ENCODE data around the gene RNPC3. TPM values are rescaled to one million over a fixed set of nuclear protein-coding genes. Genes with fewer than 3 reads are reported as not detected.

The RNPC3 gene
- total and polyA plus RNA-seq, 2 of the 8 experiments (the other 6 are each of a cell fraction or from before 2014, with no cell fraction given): 10.9 to 12.8 TPM

- peaks cover 0 to 15% (median 1%) of the 10 kb centered on the region in 4 experiments; a peak in 2 of 8 replicates for H3K36me3 ChIP-seq (ENCODE audit: control insufficient read depth in 2 of 4, insufficient read depth in 4 of 4, low read length in 3 of 4)
- H4K91ac ChIP-seq (replicated peaks; ENCODE audit: insufficient read length, low read length): no peak overlapping the region
- no peak overlapping the region for H2BK20ac ChIP-seq (ENCODE audit: low read length)
- H3K4me3 ChIP-seq (ENCODE audit: extremely low read depth in 1 of 4, insufficient read depth in 2 of 4, low read depth in 3 of 4, low read length in 4 of 4): no peak overlapping the region
- no peak overlapping the region for H3K27ac ChIP-seq (ENCODE audit: low read depth, low read length)
- no peak overlapping the region for H2BK12ac ChIP-seq (ENCODE audit: low read depth, low read length)
- peaks cover 3% of the 10 kb centered on the region; the same call in 1 of the 2 replicates for H3K23me2 ChIP-seq (ENCODE audit: low read depth, low read length)
- no peak overlapping the region for H2BK120ac ChIP-seq (replicated peaks; ENCODE audit: low read depth, low read length)
- no peak overlapping the region for H4K8ac ChIP-seq (ENCODE audit: extremely low read depth, insufficient read depth, low read length)
- no peak for DNase-seq (ENCODE audit: low read depth in 1 of 2, low spot score in 2 of 2)
- no peak overlapping the region for H2AK5ac ChIP-seq (ENCODE audit: low read depth, low read length)
- H3K23ac ChIP-seq (ENCODE audit: insufficient read length): no peak overlapping the region
- H3K4me1 ChIP-seq (replicated peaks in 1 of 4; ENCODE audit: control insufficient read depth in 3 of 4, insufficient read depth in 4 of 4, low read length in 3 of 4): peaks cover 0 to 2% (median 0%) of the 10 kb centered on the region in 4 experiments; a peak in 1 of 7 replicates
- no peak overlapping the region for H3K4me2 ChIP-seq (ENCODE audit: insufficient read depth in 1 of 2, low read depth in 2 of 2, low read length in 2 of 2)
- FAIRE-seq: no peak
- H3K79me2 ChIP-seq (ENCODE audit: control insufficient read depth in 1 of 2, insufficient read depth in 2 of 2, low read length in 2 of 2): peaks cover 0 to 70% of the 10 kb centered on the region in 2 experiments; a peak in 2 of 4 replicates
- no peaks in the 10 kb centered on the region; the same call in 1 of the 2 replicates for H3K79me1 ChIP-seq (ENCODE audit: low read depth, low read length)
- no peak overlapping the region for H3K18ac ChIP-seq (ENCODE audit: extremely low read depth, low read length)
- H3K56ac ChIP-seq (replicated peaks; ENCODE audit: insufficient read length, low read depth, low read length): no peak overlapping the region
- peaks cover 0 to 3% of the 10 kb centered on the region in 2 experiments for H4K20me1 ChIP-seq (replicated peaks in 1 of 2; ENCODE audit: control insufficient read depth in 1 of 2, insufficient read depth in 2 of 2, low read length in 2 of 2)
- WGBS, 2 experiments (ENCODE audit: extremely low coverage in 1 of 2, insufficient coverage in 1 of 2, insufficient read length in 1 of 2, insufficient replicate concordance in 2 of 2, low coverage in 1 of 2, low lambda C conversion rate in 2 of 2, missing lambda C conversion rate in 1 of 2): 89% methylated on average over 8 of the region's 8 CpGs; no CpG with 5 or more reads in 1 of the 2 experiments
- H4K5ac ChIP-seq (ENCODE audit: insufficient read length, low read depth, low read length): no peak overlapping the region
- H3K9ac ChIP-seq (replicated peaks in 1 of 4; ENCODE audit: extremely low read depth in 1 of 4, low read depth in 3 of 4, low read length in 3 of 4): no peak overlapping the region
- ChIA-PET CTCF (ENCODE audit: partially characterized antibody) (no interaction called here), POLR2A (ENCODE audit: partially characterized antibody) (interaction anchor here (0.6 kb wide), 1 partner anchor 216 kb away, joined by 3 read pairs; no protein-coding TSS in a partner anchor)
- H3K4ac ChIP-seq (replicated peaks; ENCODE audit: insufficient read length, low read depth, low read length): no peak overlapping the region
- no peak overlapping the region for H3K14ac ChIP-seq (ENCODE audit: insufficient read length)
- no peak overlapping the region for H2BK5ac ChIP-seq (ENCODE audit: low read depth, low read length)
- no peak overlapping the region for H2BK15ac ChIP-seq (ENCODE audit: low read length)
- no peaks in the 10 kb centered on the region for H3K27me3 ChIP-seq (replicated peaks in 1 of 4; ENCODE audit: control insufficient read depth in 3 of 4, extremely low read depth in 1 of 4, insufficient read depth in 3 of 4, low read length in 3 of 4)
- no peak overlapping the region for H2AFZ ChIP-seq (ENCODE audit: low read length)
- H3K9me3 ChIP-seq (ENCODE audit: insufficient read depth in 2 of 2, low read depth in 1 of 2, low read length in 1 of 2): no peaks in the 10 kb centered on the region; a peak in 1 of 4 replicates
- TF ChIP-seq YY1 (IDR thresholded peaks at IDR 0.05; ENCODE audit: low read depth, low read length) (no peak), CTCF (IDR thresholded peaks at IDR 0.05; ENCODE audit: control extremely low read depth in 1 of 3, insufficient read depth in 1 of 3, low read depth in 1 of 3, low read length in 3 of 3) (no peak), SP2 (IDR thresholded peaks at IDR 0.05; ENCODE audit: low read length) (no peak), HDAC2 (IDR thresholded peaks at IDR 0.05; ENCODE audit: borderline replicate concordance in 1 of 2, low read depth in 2 of 2, low read length in 2 of 2) (no peak), RNF2 (IDR thresholded peaks at IDR 0.05; ENCODE audit: borderline replicate concordance, low read depth, low read length, missing control alignments, poor library complexity, severe bottlenecking) (no peak), SP4 (IDR thresholded peaks at IDR 0.05; ENCODE audit: low read length) (no peak), KDM1A (IDR thresholded peaks at IDR 0.05; ENCODE audit: borderline replicate concordance, low read length) (no peak), GABPA (IDR thresholded peaks at IDR 0.05; ENCODE audit: borderline replicate concordance, insufficient read depth, low read length) (no peak), SUZ12 (IDR thresholded peaks at IDR 0.05; ENCODE audit: low read length) (no peak), JUND (IDR thresholded peaks at IDR 0.05; ENCODE audit: low read length) (no peak), SIRT6 (IDR thresholded peaks at IDR 0.05; ENCODE audit: low read length) (no peak)
These were observed 4.2 kb downstream of the RNPC3 start for GRCh38 chr1:103529746-103530145.

Data from H1 (cell line).